Measurements from ENCODE around the gene FBXO2.
A peak's percentile ranks its signal among the peaks of the same experiment; 100 is the strongest.
"Not testable (repeated sequence)": the region's sequence is repeated elsewhere in the genome, so short reads cannot be mapped to it uniquely, and the experiment has no call there.

The FBXO2 gene

DNA sequence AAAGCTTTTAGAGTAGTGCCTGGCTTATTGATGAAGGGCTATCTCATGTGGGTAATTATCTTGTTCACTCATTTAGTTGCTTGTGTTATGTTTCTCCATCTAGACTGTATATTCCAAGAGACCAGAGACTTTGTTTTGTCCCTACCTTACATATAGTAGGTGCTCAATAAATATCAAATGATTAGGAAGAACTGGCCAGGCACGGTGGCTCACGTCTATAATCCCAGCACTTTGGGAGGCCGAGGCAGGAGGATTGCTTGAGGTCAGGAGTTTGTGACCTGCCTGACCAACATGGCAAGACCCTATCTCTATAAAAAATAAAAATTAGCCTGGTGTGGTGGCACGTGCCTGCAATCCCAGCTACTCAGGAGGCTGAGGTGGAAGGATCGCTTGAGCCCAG is 9.0 kb downstream of the FBXO2 start:
- TF ChIP-seq, protein P1, sequence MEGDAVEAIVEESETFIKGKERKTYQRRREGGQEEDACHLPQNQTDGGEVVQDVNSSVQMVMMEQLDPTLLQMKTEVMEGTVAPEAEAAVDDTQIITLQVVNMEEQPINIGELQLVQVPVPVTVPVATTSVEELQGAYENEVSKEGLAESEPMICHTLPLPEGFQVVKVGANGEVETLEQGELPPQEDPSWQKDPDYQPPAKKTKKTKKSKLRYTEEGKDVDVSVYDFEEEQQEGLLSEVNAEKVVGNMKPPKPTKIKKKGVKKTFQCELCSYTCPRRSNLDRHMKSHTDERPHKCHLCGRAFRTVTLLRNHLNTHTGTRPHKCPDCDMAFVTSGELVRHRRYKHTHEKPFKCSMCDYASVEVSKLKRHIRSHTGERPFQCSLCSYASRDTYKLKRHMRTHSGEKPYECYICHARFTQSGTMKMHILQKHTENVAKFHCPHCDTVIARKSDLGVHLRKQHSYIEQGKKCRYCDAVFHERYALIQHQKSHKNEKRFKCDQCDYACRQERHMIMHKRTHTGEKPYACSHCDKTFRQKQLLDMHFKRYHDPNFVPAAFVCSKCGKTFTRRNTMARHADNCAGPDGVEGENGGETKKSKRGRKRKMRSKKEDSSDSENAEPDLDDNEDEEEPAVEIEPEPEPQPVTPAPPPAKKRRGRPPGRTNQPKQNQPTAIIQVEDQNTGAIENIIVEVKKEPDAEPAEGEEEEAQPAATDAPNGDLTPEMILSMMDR (IDR thresholded peaks at IDR 0.05) = no peak
- H3K9ac ChIP-seq = no peak overlapping the region
- H3K9me3 ChIP-seq (ENCODE audit: control insufficient read depth, low read length) = no peaks in the 10 kb centered on the region
- H3K27me3 ChIP-seq (ENCODE audit: control insufficient read depth, insufficient read depth, low read length) = no peaks in the 10 kb centered on the region
- no peak overlapping the region for H3K27ac ChIP-seq
- H3K4me3 ChIP-seq (ENCODE audit: low read depth, low read length) = no peak overlapping the region
- H2AFZ ChIP-seq = no peak overlapping the region
- no peaks in the 10 kb centered on the region for H3K4me1 ChIP-seq
- no peaks in the 10 kb centered on the region for H3K36me3 ChIP-seq (ENCODE audit: control insufficient read depth, insufficient read depth, low read length)
- no peak overlapping the region for H3K4me2 ChIP-seq (ENCODE audit: low read length)
- H3K79me2 ChIP-seq = no peaks in the 10 kb centered on the region

- H3K27ac ChIP-seq = no peak overlapping the region
- no peak overlapping the region for H3K4me3 ChIP-seq (ENCODE audit: low read depth, low read length)
- no peak overlapping the region for H3K9ac ChIP-seq
- H3K4me2 ChIP-seq (ENCODE audit: low read length) = no peak overlapping the region
- H3K4me1 ChIP-seq = no peaks in the 10 kb centered on the region
- H3K9me3 ChIP-seq (ENCODE audit: control insufficient read depth, low read length) = no peaks in the 10 kb centered on the region
- no peak overlapping the region for H2AFZ ChIP-seq
- no peaks in the 10 kb centered on the region for H3K36me3 ChIP-seq (ENCODE audit: control insufficient read depth, insufficient read depth, low read length)
- TF ChIP-seq, protein P1 (IDR thresholded peaks at IDR 0.05) = no peak
- no peaks in the 10 kb centered on the region for H3K27me3 ChIP-seq (ENCODE audit: control insufficient read depth, insufficient read depth, low read length)
- no peaks in the 10 kb centered on the region for H3K79me2 ChIP-seq
Observed at GRCh38 chr1:11643782-11644181, 10.4 kb downstream of the FBXO2 start.

- not testable (repeated sequence) for H3K9me3 ChIP-seq (ENCODE audit: control insufficient read depth, low read length); H3K27me3 ChIP-seq (ENCODE audit: control insufficient read depth, insufficient read depth, low read length); H3K9ac ChIP-seq; H3K27ac ChIP-seq; H3K4me2 ChIP-seq (ENCODE audit: low read length); H2AFZ ChIP-seq; H3K36me3 ChIP-seq (ENCODE audit: control insufficient read depth, insufficient read depth, low read length); H3K4me1 ChIP-seq; H3K4me3 ChIP-seq (ENCODE audit: low read depth, low read length); H3K79me2 ChIP-seq
- TF ChIP-seq, protein P1 (IDR thresholded peaks at IDR 0.05) = peak; percentile 83
Observed at GRCh38 chr1:11642418-11643017, 11.7 kb downstream of the FBXO2 start.

- Histone ChIP-seq H3K9ac (no peak overlapping the region), H3K4me3 (ENCODE audit: low read depth, low read length) (no peak overlapping the region), H3K4me1 (no peaks in the 10 kb centered on the region), H3K4me2 (ENCODE audit: low read length) (no peak overlapping the region), H3K36me3 (ENCODE audit: control insufficient read depth, insufficient read depth, low read length) (no peaks in the 10 kb centered on the region), H2AFZ (no peak overlapping the region), H3K79me2 (no peaks in the 10 kb centered on the region), H3K27ac (no peak overlapping the region), H3K27me3 (ENCODE audit: control insufficient read depth, insufficient read depth, low read length) (no peaks in the 10 kb centered on the region), H3K9me3 (ENCODE audit: control insufficient read depth, low read length) (no peaks in the 10 kb centered on the region)
- TF ChIP-seq, protein P1 (IDR thresholded peaks at IDR 0.05) = no peak
Observed at GRCh38 chr1:11641776-11642305, 12.4 kb downstream of the FBXO2 start.

DNA sequence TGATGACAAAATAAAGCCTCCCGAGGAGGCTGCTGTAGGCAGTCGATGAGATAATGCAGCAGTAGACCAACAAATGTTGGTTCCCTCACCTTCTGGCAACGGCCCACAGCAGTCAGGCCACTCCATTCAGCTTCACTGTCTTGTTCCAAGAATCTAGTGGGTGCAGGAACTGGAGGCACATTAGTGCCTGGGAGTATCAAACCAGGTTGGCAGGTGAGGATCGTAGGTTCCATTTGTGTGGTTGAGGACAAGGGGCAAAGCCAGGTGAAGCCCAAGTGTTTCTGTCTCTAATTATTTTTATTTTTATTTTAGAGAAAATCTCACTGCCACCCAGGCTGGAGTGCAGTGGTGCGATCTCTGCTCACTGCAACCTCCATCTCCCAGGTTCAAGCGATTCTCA is 13.3 kb downstream of the FBXO2 start:
- TF ChIP-seq, protein P1 (IDR thresholded peaks at IDR 0.05) = no peak
- H3K4me2 ChIP-seq (ENCODE audit: low read length) = no peak overlapping the region
- no peaks in the 10 kb centered on the region for H3K27me3 ChIP-seq (ENCODE audit: control insufficient read depth, insufficient read depth, low read length)
- no peaks in the 10 kb centered on the region for H3K9me3 ChIP-seq (ENCODE audit: control insufficient read depth, low read length)
- H3K79me2 ChIP-seq = no peaks in the 10 kb centered on the region
- H3K4me1 ChIP-seq = no peaks in the 10 kb centered on the region
- H2AFZ ChIP-seq = no peak overlapping the region
- no peak overlapping the region for H3K4me3 ChIP-seq (ENCODE audit: low read depth, low read length)
- H3K36me3 ChIP-seq (ENCODE audit: control insufficient read depth, insufficient read depth, low read length) = no peaks in the 10 kb centered on the region
- H3K9ac ChIP-seq = no peak overlapping the region
- H3K27ac ChIP-seq = no peak overlapping the region

All from parathyroid adenoma (tissue), 2 donors.